H9 (cell line): ENCODE measurements around the gene ZNF17. TPM values are rescaled to one million over a fixed set of nuclear protein-coding genes. Genes with fewer than 3 reads are reported as not detected.

Source experiments
- DNase-seq: peaks from one replicate; pipeline ENCODE4 v3.0.0-alpha.2; 2017
- H2AFZ ChIP-seq: one replicate; pipeline ENCODE4 v1.6.1; 2013; ENCODE audit warnings: mild to moderate bottlenecking, low read length, control low read depth, moderate library complexity
- H2AK5ac ChIP-seq: 2 replicates; pipeline ENCODE4 v1.6.1; 2013; ENCODE audit warnings: low read length, control low read depth, mixed read lengths; ENCODE audit not compliant: insufficient read length
- H2BK120ac ChIP-seq: one replicate; pipeline ENCODE4 v1.6.1; 2013; ENCODE audit warnings: low read depth, mild to moderate bottlenecking, low read length, control low read depth, inconsistent platforms; ENCODE audit not compliant: poor library complexity, severe bottlenecking
- H2BK12ac ChIP-seq: 2 replicates; pipeline ENCODE4 v1.6.1; 2013; ENCODE audit warnings: low read length, control low read depth, mixed read lengths, low read depth; ENCODE audit not compliant: insufficient read length
- H2BK15ac ChIP-seq: 2 replicates; pipeline ENCODE4 v1.6.1; 2013; ENCODE audit warnings: low read depth, low read length, control low read depth
- H2BK20ac ChIP-seq: one replicate; pipeline ENCODE4 v1.6.1; 2013; ENCODE audit warnings: low read depth, mild to moderate bottlenecking, low read length, control low read depth, inconsistent platforms; ENCODE audit not compliant: poor library complexity, severe bottlenecking
- H2BK5ac ChIP-seq: 2 replicates; pipeline ENCODE4 v1.6.1; 2013; ENCODE audit warnings: low read length, control low read depth, mixed read lengths; ENCODE audit not compliant: insufficient read length
- H3K14ac ChIP-seq: 2 replicates; pipeline ENCODE4 v1.6.1; 2013; ENCODE audit warnings: low read length, control low read depth; ENCODE audit not compliant: insufficient read depth
- H3K18ac ChIP-seq: 2 replicates; pipeline ENCODE4 v1.6.1; 2013; ENCODE audit warnings: low read depth, mild to moderate bottlenecking, mixed read lengths, low read length, control low read depth; ENCODE audit not compliant: insufficient read length
- H3K23ac ChIP-seq: 2 replicates; pipeline ENCODE4 v1.6.1; 2013; ENCODE audit warnings: low read length, control low read depth, mixed read lengths, low read depth; ENCODE audit not compliant: insufficient read length
- H3K23me2 ChIP-seq: 2 replicates; pipeline ENCODE4 v1.6.1; 2013; ENCODE audit warnings: low read depth, mild to moderate bottlenecking, mixed read lengths, low read length, control low read depth; ENCODE audit not compliant: insufficient read length, poor library complexity, severe bottlenecking
- H3K27ac ChIP-seq: 2 replicates; pipeline ENCODE4 v1.5.1; 2013; ENCODE audit warnings: low read length, control low read depth, mixed read lengths, low read depth; ENCODE audit not compliant: insufficient read length
- H3K27me3 ChIP-seq: 2 replicates; pipeline ENCODE4 v1.6.1; 2013; ENCODE audit warnings: low read length, control low read depth, inconsistent platforms; ENCODE audit not compliant: insufficient read depth
- H3K4ac ChIP-seq: 2 replicates; pipeline ENCODE4 v1.6.1; 2013; ENCODE audit warnings: low read depth, mild to moderate bottlenecking, control low read depth, inconsistent platforms, low read length, moderate library complexity
- H3K4me1 ChIP-seq: 2 replicates; pipeline ENCODE4 v1.6.1; 2013; ENCODE audit warnings: low read length, control low read depth, inconsistent platforms; ENCODE audit not compliant: insufficient read depth
- H3K4me2 ChIP-seq: 2 replicates; pipeline ENCODE4 v1.6.1; 2013; ENCODE audit warnings: low read length, control low read depth, mixed read lengths; ENCODE audit not compliant: insufficient read length, insufficient read depth
- H3K56ac ChIP-seq: 2 replicates; pipeline ENCODE4 v1.6.1; 2013; ENCODE audit warnings: low read depth, mild to moderate bottlenecking, mixed read lengths, low read length, control low read depth; ENCODE audit not compliant: insufficient read length
- H3K79me1 ChIP-seq: 2 replicates; pipeline ENCODE4 v1.6.1; 2013; ENCODE audit warnings: low read depth, mild to moderate bottlenecking, moderate library complexity, low read length, control low read depth, inconsistent platforms; ENCODE audit not compliant: insufficient read depth, poor library complexity, severe bottlenecking
- H3K79me2 ChIP-seq: 2 replicates; pipeline ENCODE4 v1.6.1; 2013; ENCODE audit warnings: low read length, control low read depth, inconsistent platforms; ENCODE audit not compliant: insufficient read depth
- H3K9ac ChIP-seq: 2 replicates; pipeline ENCODE4 v1.6.1; 2013; ENCODE audit warnings: low read length, control low read depth, mixed read lengths; ENCODE audit not compliant: insufficient read length; ENCODE audit errors: extremely low read depth
- H3K9me3 ChIP-seq: one replicate; pipeline ENCODE4 v1.6.1; 2013; ENCODE audit warnings: low read depth, low read length, inconsistent platforms; ENCODE audit not compliant: control insufficient read depth
- H3T11ph ChIP-seq: one replicate; pipeline ENCODE4 v1.6.1; 2013; ENCODE audit warnings: mild to moderate bottlenecking, low read length, control low read depth, inconsistent platforms
- H4K20me1 ChIP-seq: one replicate; pipeline ENCODE4 v1.6.1; 2013; ENCODE audit not compliant: control insufficient read depth, insufficient read length, insufficient read depth
- H4K5ac ChIP-seq: 2 replicates; pipeline ENCODE4 v1.6.1; 2013; ENCODE audit warnings: low read depth, mild to moderate bottlenecking, mixed read lengths, low read length, control low read depth; ENCODE audit not compliant: insufficient read length
- H4K8ac ChIP-seq: replicated peaks from 2 replicates; pipeline ENCODE4 v1.6.1; 2013; ENCODE audit warnings: low read length, control low read depth, mixed read lengths, low read depth; ENCODE audit not compliant: insufficient read length
- H4K91ac ChIP-seq: 2 replicates; pipeline ENCODE4 v1.6.1; 2013; ENCODE audit warnings: low read depth, mild to moderate bottlenecking, moderate library complexity, mixed read lengths, low read length, control low read depth; ENCODE audit not compliant: insufficient read length
- H3K27ac Mint-ChIP-seq, 3 experiments: 2 replicates in 2 of 3; 3 replicates in 1 of 3; pipeline ENCODE4 v1.8.0; 2020 to 2021; ENCODE audit warnings: mixed read lengths in 3 of 3, mild to moderate bottlenecking in 1 of 3, moderate library complexity in 1 of 3
- H3K27me3 Mint-ChIP-seq: 2 replicates; pipeline ENCODE4 v1.8.0; 2021; ENCODE audit warnings: low read depth, mild to moderate bottlenecking, moderate library complexity, mixed read lengths
- H3K36me3 Mint-ChIP-seq, 3 experiments: 2 replicates in 2 of 3; 3 replicates in 1 of 3; pipeline ENCODE4 v1.8.0; 2020 to 2021; ENCODE audit warnings: low read depth in 3 of 3, mixed read lengths in 3 of 3; ENCODE audit not compliant: insufficient read depth in 1 of 3
- H3K4me1 Mint-ChIP-seq, 2 experiments: 2 replicates each; pipeline ENCODE4 v1.8.0; 2020; ENCODE audit warnings: mixed read lengths in 2 of 2
- H3K4me3 Mint-ChIP-seq, 2 experiments: 2 replicates in 1 of 2; 3 replicates in 1 of 2; pipeline ENCODE4 v1.8.0; 2020 to 2021; ENCODE audit warnings: mild to moderate bottlenecking in 2 of 2, mixed read lengths in 2 of 2, moderate library complexity in 1 of 2
- H3K9me3 Mint-ChIP-seq, 2 experiments: 2 replicates in 1 of 2; 3 replicates in 1 of 2; pipeline ENCODE4 v1.8.0; 2020; ENCODE audit warnings: mild to moderate bottlenecking in 2 of 2, mixed read lengths in 2 of 2, moderate library complexity in 1 of 2
- WGBS: extraction: QIAGEN DNeasy Blood & Tissue Kit; methylation state at CpG from one replicate; pipeline ENCODE4 v1.1.7; 2013; ENCODE audit warnings: missing lambda C conversion rate, low lambda C conversion rate, mixed read lengths; ENCODE audit not compliant: insufficient read length; ENCODE audit errors: extremely low coverage; 5-methylcytosine and 5-hydroxymethylcytosine counted together
- total RNA-seq: library from RNA; stranded (reverse); gene quantifications from 2 replicates; pipeline ENCODE4 v1.2.1, GENCODE V29; 2021
- TF ChIP-seq, protein P1 (sequence below): fragments of 200-600 bp; sonication (generic); conservative IDR thresholded peaks from 3 replicates; pipeline ENCODE4 v1.8.0; 2021; ENCODE audit warnings: antibody characterized with exemption, mild to moderate bottlenecking

ZNF17 gene
- total RNA-seq, 1 experiment from 2014 or later: 16.3 TPM

GRCh38 chr19:57382806-57383488 is 28.0 kb upstream of the ZNF17 start:
- Histone ChIP-seq H3K9ac (no peak overlapping the region), H4K5ac (no peak overlapping the region), H3K27ac (no peak overlapping the region), H3K18ac (no peak overlapping the region), H3K4ac (no peak overlapping the region), H2BK12ac (no peak overlapping the region), H2AK5ac (no peak overlapping the region), H3K23me2 (no peaks in the 10 kb centered on the region), H2BK120ac (no peak overlapping the region), H3T11ph (no peak overlapping the region), H3K9me3 (peaks cover 6% of the 10 kb centered on the region), H3K79me1 (no peaks in the 10 kb centered on the region), H4K91ac (no peak overlapping the region), H4K20me1 (no peaks in the 10 kb centered on the region), H3K14ac (no peak overlapping the region), H3K56ac (no peak overlapping the region), H3K23ac (no peak overlapping the region), H3K27me3 (no peaks in the 10 kb centered on the region), H2BK5ac (no peak overlapping the region), H2BK20ac (no peak overlapping the region), H2BK15ac (no peak overlapping the region), H3K79me2 (no peaks in the 10 kb centered on the region), H2AFZ (no peak overlapping the region), H3K4me1 (no peaks in the 10 kb centered on the region), H4K8ac (no peak overlapping the region), H3K4me2 (no peak overlapping the region)
- WGBS: no CpG with 5 or more reads among the region's 7 CpGs
- TF ChIP-seq, protein P1, sequence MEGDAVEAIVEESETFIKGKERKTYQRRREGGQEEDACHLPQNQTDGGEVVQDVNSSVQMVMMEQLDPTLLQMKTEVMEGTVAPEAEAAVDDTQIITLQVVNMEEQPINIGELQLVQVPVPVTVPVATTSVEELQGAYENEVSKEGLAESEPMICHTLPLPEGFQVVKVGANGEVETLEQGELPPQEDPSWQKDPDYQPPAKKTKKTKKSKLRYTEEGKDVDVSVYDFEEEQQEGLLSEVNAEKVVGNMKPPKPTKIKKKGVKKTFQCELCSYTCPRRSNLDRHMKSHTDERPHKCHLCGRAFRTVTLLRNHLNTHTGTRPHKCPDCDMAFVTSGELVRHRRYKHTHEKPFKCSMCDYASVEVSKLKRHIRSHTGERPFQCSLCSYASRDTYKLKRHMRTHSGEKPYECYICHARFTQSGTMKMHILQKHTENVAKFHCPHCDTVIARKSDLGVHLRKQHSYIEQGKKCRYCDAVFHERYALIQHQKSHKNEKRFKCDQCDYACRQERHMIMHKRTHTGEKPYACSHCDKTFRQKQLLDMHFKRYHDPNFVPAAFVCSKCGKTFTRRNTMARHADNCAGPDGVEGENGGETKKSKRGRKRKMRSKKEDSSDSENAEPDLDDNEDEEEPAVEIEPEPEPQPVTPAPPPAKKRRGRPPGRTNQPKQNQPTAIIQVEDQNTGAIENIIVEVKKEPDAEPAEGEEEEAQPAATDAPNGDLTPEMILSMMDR: no peak
- Mint-ChIP-seq H3K4me3 (no peak overlapping the region), H3K27me3 (peaks cover 13% of the 10 kb centered on the region), H3K4me1 (no peaks in the 10 kb centered on the region), H3K9me3 (peaks cover 9 to 13% of the 10 kb centered on the region in 2 experiments), H3K36me3 (peaks cover 3 to 12% (median 10%) of the 10 kb centered on the region in 3 experiments), H3K27ac (no peak overlapping the region)
- no peak for DNase-seq
